Pancreas (tissue), 10 donors: ENCODE data around the gene RPL31. TPM values are rescaled to one million over a fixed set of nuclear protein-coding genes. Genes with fewer than 3 reads are reported as not detected.

ENCODE experiments used
- ATAC-seq, 4 donors: fragments of 200-7000 bp; cut with Tn5 transposase; one replicate each; pipeline versions ENCODE4 v1.8.0 to v1.9.1; 2020; ENCODE audit warnings: mild to moderate bottlenecking in 4 of 4, moderate library complexity in 4 of 4
- DNase-seq, 6 donors: peaks; one replicate each; pipeline ENCODE4 v3.0.0-alpha.2; 2020
- FAIRE-seq: peaks from 2 replicates; lab custom pipeline; 2012; peaks lifted over from hg19 to GRCh38; lab: Jason Lieb, UNC
- H3K27ac ChIP-seq, 4 donors: fragments of 200-600 bp; sonication (generic); 1 replicate in 3 of 4; 2 replicates in 1 of 4; pipeline versions ENCODE4 v1.5.0 to v1.8.0; 2020
- H3K27me3 ChIP-seq, 4 donors: fragments of 200-600 bp; one replicate each; pipeline ENCODE4 v1.8.0; 2021
- H3K36me3 ChIP-seq, 3 donors: fragments of 200-600 bp; sonication (generic) in 1 of 3; one replicate each; pipeline versions ENCODE4 v1.5.0 to v1.8.0; 2020 to 2021
- H3K4me1 ChIP-seq, 3 donors: fragments of 200-600 bp; one replicate each; pipeline ENCODE4 v1.8.0; 2021
- H3K4me3 ChIP-seq, 4 donors: fragments of 200-600 bp; sonication (generic) in 2 of 4; one replicate each; pipeline versions ENCODE4 v1.5.0 to v1.8.0; 2020 to 2021
- H3K9me3 ChIP-seq, 4 donors: fragments of 200-600 bp; one replicate each; pipeline ENCODE4 v1.8.0; 2021
- WGBS, 2 donors: extraction: QIAGEN DNeasy Blood & Tissue Kit; methylation state at CpG; one replicate each; pipeline ENCODE4 v1.1.7; 2013; 5-methylcytosine and 5-hydroxymethylcytosine counted together
- intact Hi-C, 3 donors: fragments of 100-400 bp; cut with DNase I; formaldehyde crosslinking; loops; one replicate each; pipeline versions ENCODE4 v1.11.1 to v1.14.2; 2022
- polyA plus RNA-seq, 2 donors: library from polyadenylated mRNA; stranded (reverse); fragments of 200-250 nt; gene quantifications; one replicate each; pipeline ENCODE4 v1.2.3, GENCODE V29; 2013
- total RNA-seq, 6 donors: library from RNA; stranded (reverse); fragmentation: NEBNext Ultra II Directional in 4 of 6; extraction: Animal tissue kit (Norgen Biotek cat#: 25700) in 4 of 6; gene quantifications; one replicate each; pipeline versions ENCODE4 v1.2.1 to v1.2.4, GENCODE V29; 2021 to 2023
- TF ChIP-seq, protein P1 (sequence below), 4 donors: fragments of 200-600 bp; sonication (generic) in 3 of 4; IDR thresholded peaks; one replicate each; pipeline versions ENCODE4 v1.5.0 to v1.8.0; 2021; ENCODE audit warnings: antibody characterized with exemption in 4 of 4
- donor health status: healthy with polysubstance abuse.
- donor health status: DM: no; HTN: no; CAD: no; lungs with moderate emphysema.
- donor health status: DM: no; HTN: no; CAD: no.
- donor health status: control.
- donor health status: control.
- donor health status: Bipolar disorder and iron deficiency.
- donor health status: DM: yes; HTN: yes; CAD: no.
- donor health status: DM: no; HTN: no; CAD: no.
- donor health status: DM: no; HTN: no; CAD: no.
- donor health status: DM: yes; HTN: yes; CAD: no.

RPL31 gene
- total and polyA plus RNA-seq, 8 donors = 583 to 3,410 (median 959) TPM

DNA sequence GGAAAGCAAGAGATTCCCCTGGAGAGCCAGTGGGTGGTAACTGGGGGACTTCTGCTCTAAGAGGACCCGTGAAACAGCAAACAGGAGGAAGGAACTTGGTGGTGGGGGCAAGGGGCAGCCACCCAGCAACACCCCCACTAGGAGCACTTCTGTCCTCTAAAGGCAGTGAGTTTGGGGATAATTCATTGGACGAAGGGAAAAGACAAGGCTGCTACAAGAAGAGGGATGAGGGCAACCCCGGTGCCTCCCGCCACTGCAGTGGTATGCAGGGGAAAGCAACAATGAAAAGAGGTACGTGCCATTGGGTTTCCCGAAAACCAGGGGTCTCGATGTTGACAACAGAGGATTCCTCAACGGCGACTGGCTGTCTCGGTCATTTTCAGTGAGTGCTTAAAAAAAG is 9.1 kb downstream of the RPL31 start:
- 89% methylated on average over 10 of the region's 10 CpGs for WGBS, 2 donors
- ATAC-seq (no peak), DNase-seq (no peak), FAIRE-seq (no peak)
- Histone ChIP-seq H3K4me3 (no peak overlapping the region), H3K27me3 (no peaks in the 10 kb centered on the region), H3K36me3 (peaks cover 9 to 46% (median 24%) of the 10 kb centered on the region in 3 donors), H3K4me1 (peaks cover 0 to 6% (median 0%) of the 10 kb centered on the region in 3 donors), H3K9me3 (no peaks in the 10 kb centered on the region), H3K27ac (no peak overlapping the region)
- intact Hi-C loops = loop anchor here in 1 of 3 donors (5.0 kb wide), 1 partner anchor 141 kb away; the partner anchor contains the start of gene TBC1D8
- TF ChIP-seq, protein P1, sequence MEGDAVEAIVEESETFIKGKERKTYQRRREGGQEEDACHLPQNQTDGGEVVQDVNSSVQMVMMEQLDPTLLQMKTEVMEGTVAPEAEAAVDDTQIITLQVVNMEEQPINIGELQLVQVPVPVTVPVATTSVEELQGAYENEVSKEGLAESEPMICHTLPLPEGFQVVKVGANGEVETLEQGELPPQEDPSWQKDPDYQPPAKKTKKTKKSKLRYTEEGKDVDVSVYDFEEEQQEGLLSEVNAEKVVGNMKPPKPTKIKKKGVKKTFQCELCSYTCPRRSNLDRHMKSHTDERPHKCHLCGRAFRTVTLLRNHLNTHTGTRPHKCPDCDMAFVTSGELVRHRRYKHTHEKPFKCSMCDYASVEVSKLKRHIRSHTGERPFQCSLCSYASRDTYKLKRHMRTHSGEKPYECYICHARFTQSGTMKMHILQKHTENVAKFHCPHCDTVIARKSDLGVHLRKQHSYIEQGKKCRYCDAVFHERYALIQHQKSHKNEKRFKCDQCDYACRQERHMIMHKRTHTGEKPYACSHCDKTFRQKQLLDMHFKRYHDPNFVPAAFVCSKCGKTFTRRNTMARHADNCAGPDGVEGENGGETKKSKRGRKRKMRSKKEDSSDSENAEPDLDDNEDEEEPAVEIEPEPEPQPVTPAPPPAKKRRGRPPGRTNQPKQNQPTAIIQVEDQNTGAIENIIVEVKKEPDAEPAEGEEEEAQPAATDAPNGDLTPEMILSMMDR (IDR thresholded peaks at IDR 0.05) = no peak

DNA sequence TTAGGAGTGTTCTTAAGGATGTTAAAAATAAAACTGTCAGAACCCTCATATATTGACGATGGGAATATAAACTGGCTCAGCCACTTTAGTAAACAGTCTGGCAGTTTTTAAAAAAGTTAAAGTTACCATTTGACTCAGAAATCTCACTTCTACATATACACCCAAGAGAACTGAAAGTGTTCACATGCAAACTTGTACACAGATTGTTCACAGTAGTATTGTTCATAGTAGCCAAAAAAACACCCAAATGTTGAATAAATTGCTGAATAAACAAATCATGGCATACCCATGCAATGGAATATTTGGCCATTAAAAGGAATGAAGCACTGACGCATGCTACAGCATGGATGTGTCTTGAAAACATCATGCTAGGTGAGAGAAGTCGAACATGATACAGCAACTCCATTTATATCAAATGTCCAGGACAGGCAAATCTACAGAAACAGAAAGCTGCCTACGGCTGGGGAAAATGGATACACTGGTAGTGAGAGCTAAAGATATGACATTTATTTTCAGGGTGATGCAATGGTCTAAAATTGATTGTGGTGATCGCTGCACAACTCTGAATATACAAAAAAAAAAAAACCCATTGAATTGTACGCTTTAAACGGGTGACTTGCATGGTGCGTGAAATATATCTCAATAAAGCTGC is 10.1 kb downstream of the RPL31 start:
- H3K36me3 ChIP-seq = peaks cover 4 to 35% (median 17%) of the 10 kb centered on the region in 3 donors
- TF ChIP-seq, protein P1 (IDR thresholded peaks at IDR 0.05) = no peak
- no peaks in the 10 kb centered on the region for H3K9me3 ChIP-seq
- no peaks in the 10 kb centered on the region for H3K27me3 ChIP-seq
- H3K4me1 ChIP-seq = no peaks in the 10 kb centered on the region
- DNase-seq (no peak), ATAC-seq (no peak), FAIRE-seq (no peak)
- no peak overlapping the region for H3K27ac ChIP-seq
- intact Hi-C loops = loop anchor here in 1 of 3 donors (5.0 kb wide), 1 partner anchor 140 kb away; the partner anchor contains the start of gene TBC1D8
- no peak overlapping the region for H3K4me3 ChIP-seq
- 38 to 47% methylated on average over 8 of the region's 8 CpGs for WGBS, 2 donors

GRCh38 chr2:101012706-101013181 is 10.7 kb downstream of the RPL31 start:
- H3K27ac ChIP-seq = no peak overlapping the region
- intact Hi-C loops = loop anchor here in 1 of 3 donors (5.0 kb wide), 1 partner anchor 140 kb away; the partner anchor contains the start of gene TBC1D8
- DNase-seq (peak in 1 of 6 donors; percentile 55), ATAC-seq (peak; percentile 26 to 76 (median 62)), FAIRE-seq (no peak)
- no peaks in the 10 kb centered on the region for H3K4me1 ChIP-seq
- WGBS, 2 donors = 25 to 34% methylated on average over 5 of the region's 5 CpGs
- no peaks in the 10 kb centered on the region for H3K27me3 ChIP-seq
- no peaks in the 10 kb centered on the region for H3K9me3 ChIP-seq
- TF ChIP-seq, protein P1 (IDR thresholded peaks at IDR 0.05) = peak; percentile 45 to 77 (median 68)
- H3K4me3 ChIP-seq = no peak overlapping the region
- H3K36me3 ChIP-seq = peaks cover 0 to 31% (median 17%) of the 10 kb centered on the region in 3 donors

GRCh38 chr2:101014264-101014857 is 12.3 kb downstream of the RPL31 start:
- Histone ChIP-seq H3K4me3 (no peak overlapping the region), H3K36me3 (peaks cover 0 to 21% (median 17%) of the 10 kb centered on the region in 3 donors), H3K27me3 (no peaks in the 10 kb centered on the region), H3K4me1 (no peaks in the 10 kb centered on the region), H3K9me3 (no peaks in the 10 kb centered on the region), H3K27ac (no peak overlapping the region)
- FAIRE-seq = no peak
- ATAC-seq = no peak
- TF ChIP-seq, protein P1 (IDR thresholded peaks at IDR 0.05) = no peak
- 77% methylated on average over 6 of the region's 6 CpGs for WGBS, 2 donors
- intact Hi-C loops = loop anchor here in 1 of 3 donors (5.0 kb wide), 1 partner anchor 138 kb away; the partner anchor contains the start of gene TBC1D8
- DNase-seq = no peak
